NCI-H524 (cell line): Measurements from ENCODE around the gene RYR2.
"Not testable (repeated sequence)": the region's sequence is repeated elsewhere in the genome, so short reads cannot be mapped to it uniquely, and the experiment has no call there.

Experiments
- DNase-seq, 2 experiments: peaks; one replicate each; lab custom pipeline; 2025; lab: John Stamatoyannopoulos, UW

Gene RYR2

DNA sequence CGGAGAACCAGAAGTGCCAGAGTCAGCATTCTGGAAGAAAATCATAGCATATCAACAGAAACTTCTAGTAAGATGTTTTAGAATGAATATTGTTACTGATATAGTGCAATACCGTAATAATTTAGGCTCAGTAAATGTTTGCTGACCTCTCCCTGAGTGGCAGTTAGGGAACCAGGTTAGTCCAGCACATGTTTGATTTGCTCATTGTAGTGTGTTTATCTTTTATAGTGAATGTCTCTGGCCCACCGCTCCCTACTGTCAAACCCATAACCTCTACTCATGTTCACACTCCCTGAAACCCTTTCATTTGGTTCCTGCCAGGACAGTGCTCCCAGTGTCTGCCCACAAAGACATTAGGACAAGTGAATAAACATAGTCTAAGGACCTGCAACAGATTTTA is 746.1 kb downstream of the RYR2 start:
- DNase-seq: no peak

DNA sequence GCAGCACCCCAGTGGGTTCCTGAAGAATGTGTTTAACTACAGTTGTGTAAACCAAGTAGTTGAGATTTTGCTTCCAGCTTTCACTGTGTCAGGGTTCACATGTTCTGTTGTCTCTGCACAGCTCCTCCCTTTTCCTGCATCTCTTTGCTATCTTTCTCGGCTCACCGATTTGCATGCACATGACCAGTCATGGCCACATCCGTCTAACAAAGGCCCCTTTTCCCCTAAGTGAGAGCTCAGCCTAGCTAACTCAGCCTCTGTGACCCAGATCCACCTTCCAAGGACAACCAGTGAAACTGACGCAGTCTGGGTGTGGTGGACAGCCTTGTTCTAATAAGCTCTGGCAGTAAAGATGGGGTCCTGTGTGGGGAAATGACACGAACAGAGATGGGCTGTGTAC is 747.6 kb downstream of the RYR2 start:
- no peak for DNase-seq

DNA sequence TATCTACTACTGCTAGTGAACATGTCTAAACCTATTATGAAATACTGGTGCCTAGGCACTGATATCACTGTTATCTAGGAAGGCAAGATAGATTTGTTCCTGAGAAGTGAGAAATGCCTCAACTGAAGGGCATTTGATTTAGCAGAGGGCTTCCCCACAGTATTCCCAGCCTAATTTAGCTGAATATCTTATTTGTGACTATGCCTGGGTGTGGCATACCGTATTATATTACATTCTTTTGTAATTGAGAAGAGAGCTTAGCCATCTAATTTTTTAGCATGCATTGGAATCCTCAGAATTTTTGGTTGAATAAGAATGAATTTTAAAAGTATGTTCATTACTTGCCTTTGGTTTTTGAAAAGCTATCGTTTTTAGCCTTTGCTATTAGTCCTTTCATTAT is 749.6 kb downstream of the RYR2 start:
- DNase-seq: no peak

- no peak for DNase-seq
Observed at GRCh38 chr1:237792149-237792548, 750.2 kb downstream of the RYR2 start.

DNA sequence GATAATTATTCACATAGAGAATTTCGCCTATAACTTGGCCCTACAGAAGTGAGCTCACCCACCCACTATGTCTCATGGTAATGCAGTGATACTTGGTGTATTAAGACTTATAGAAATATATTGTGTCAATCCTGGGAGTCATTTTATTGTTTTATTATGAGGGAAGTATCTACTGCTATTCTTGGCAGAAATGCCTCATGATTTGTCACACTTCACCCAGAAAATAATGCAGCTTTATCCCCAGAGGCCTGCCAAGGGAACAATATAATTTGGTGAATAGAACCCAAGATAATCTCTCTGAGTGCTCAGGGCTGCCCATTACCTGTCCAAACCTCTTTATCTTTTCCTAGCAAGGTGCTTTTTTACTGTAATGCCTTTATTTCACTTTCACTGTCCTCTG is 750.7 kb downstream of the RYR2 start:
- no peak for DNase-seq

GRCh38 chr1:237794071-237794470 is 752.1 kb downstream of the RYR2 start:
- DNase-seq: no peak

- DNase-seq: no peak
Observed at GRCh38 chr1:237795558-237795957, 753.6 kb downstream of the RYR2 start.

DNA sequence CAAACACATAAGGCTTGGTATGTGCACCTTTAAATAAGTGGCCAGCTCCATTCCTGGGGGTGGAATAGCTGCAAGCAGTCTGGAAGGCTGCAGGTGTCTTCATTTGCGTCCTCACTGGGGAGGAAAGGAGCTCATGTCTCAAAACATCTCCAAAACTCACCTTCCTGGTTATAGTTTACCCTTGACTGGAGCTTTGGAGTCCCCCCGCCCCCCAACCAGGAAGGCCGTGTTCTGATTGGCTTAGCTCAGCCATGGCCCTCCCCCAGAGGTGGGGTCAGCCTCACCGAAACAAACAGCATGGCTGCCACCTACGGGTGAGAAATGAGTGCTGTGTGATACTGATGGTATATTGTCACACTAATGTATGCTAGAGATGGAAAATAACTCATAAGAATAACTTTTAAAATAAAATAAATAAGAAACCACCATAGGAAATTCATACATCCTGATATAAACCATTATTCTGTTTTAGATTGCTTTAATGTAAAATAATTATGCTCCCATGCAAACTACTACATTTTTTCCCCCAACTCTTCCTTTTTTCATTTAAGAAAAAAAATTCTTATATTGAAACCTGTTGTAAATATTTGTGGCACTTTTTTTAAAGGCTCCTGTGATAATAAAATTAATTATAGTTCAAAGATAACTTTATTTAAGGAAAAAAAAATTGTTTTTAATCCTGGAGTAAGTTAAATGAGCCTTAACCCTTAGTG is 757.9 kb downstream of the RYR2 start:
- peak; percentile 65 to 85 for DNase-seq

DNA sequence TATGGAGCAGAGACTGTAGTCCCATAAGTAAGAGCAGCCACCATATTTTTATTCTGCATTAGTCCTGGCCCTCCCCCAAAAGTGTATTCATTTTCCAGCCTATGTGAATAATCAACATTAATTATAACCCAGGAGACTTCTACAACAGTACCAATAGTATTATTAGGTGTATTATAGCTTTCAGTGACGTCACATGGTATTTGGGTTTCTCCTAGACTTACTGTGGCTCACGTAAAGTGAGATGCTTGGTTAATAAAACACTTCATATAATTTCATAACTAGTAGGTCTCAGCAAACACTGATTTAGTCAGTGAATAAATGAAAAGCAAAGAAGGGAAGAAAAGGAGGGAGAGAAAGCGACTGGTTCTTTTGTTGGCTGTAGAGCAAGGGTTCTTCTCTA is 762.5 kb downstream of the RYR2 start:
- no peak for DNase-seq

DNA sequence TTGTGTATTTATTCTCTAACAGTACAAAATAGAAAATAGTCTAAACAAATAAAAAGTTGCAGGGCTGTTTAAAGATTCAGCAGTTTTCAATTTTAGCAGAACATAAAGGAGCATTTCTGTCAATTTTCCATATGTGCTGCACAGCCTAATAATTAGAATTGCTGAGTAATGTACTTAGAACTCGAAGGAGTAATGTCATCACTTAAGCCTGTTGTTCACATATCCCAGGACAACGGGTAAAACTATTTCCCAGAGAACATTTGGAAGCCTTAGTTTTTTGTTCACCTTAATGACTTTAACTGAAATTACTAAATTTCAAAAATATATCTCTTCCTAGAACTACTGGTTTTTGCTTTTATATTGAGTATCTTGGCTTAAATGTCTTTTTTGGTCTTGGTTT is 767.1 kb downstream of the RYR2 start:
- DNase-seq: no peak

DNA sequence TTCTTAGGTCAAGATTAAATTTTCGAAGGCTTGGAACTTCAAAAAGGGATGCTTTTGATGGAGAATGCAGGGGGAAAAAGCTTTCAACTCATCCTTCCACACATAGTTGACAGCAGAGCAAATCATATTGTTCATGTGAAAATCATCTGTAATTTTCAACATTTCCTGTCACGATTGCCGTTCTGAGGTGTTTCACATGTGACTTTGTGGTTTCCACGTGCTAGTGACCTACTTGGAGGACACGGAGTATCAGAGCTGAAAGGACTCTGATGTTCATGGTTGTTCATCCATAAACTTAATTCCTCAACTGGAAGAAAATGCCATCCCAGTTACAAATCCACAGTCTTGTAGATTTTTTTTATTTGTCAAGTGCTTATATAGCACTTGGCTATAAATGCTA is 769.6 kb downstream of the RYR2 start:
- no peak for DNase-seq

DNA sequence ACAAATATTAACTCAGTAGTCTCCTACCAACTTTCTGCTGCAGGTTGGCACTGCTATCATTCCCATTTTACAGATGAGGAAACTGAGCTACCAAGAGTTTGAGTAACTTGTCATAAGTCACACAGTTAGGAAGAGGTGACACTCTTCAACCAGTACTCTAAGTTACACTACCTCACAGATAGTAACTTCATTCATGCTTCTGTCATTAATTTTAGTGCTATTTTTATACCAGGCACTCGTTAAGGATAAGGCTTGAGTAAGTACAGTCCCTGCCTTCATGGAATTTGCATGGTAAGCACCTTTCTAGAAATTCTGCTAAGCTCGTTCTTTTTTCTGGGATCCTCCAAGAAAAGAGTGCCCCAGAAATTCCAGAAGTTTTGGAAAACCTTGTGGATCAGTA is 770.1 kb downstream of the RYR2 start:
- DNase-seq: no peak

GRCh38 chr1:237814319-237814924 is 772.4 kb downstream of the RYR2 start:
- peak in 1 of 2 experiments; percentile 27 for DNase-seq

DNA sequence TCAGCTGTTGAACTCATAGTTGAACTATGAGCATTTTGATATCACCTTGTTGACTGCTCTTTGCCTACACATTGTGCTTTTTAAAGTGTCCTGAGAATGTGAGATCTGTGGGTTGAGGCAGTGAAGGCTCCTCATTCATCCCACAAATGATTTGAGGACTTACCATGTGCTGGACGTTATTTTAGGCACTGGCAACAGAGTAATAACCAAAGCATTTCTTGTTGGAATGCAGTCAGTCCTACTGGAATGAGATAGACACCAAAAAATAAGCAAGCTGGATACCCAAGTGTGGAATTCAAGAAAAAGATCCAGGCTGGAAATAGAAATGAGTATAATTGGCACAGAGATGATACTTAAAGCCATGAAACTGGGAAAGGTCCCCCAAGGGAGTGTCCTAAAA is 775.3 kb downstream of the RYR2 start:
- DNase-seq: no peak

DNA sequence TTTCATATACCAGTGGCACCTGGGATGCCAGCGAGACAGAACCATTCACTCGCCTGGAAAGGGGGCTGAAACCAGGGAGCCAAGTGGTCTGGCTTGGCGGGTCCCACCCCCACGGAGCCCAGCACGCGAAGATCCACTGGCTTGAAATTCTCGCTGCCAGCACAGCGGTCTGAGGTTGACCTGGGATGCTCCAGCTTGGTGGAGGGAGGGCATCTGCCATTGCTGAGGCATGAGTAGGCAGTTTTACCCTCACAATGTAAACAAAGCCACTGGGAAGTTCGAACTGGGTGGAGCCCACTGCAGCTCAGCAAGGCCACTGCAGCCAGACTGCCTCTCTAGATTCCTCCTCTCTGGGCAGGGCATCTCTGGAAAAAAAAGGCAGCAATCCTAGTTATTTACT is 778.6 kb downstream of the RYR2 start:
- not testable (repeated sequence) for DNase-seq

DNA sequence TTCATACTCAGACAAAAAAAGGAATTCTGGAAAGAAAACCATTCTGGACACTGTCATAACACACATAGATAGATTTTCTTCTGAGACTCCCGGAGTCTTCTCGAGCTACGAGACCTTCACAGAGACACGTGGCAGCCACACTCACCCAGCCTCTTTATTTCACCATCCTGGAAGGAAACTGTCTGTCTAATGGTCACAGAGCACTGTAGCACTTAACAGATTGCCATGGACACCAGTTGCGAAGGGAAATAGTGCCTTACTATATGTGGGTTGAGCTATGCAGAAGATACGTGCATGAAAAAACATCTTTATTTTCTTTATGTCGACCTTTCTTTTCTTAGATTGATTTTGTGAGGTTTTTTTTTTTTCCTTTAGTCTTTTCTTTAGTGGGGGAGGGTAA is 790.9 kb downstream of the RYR2 start:
- DNase-seq: no peak

DNA sequence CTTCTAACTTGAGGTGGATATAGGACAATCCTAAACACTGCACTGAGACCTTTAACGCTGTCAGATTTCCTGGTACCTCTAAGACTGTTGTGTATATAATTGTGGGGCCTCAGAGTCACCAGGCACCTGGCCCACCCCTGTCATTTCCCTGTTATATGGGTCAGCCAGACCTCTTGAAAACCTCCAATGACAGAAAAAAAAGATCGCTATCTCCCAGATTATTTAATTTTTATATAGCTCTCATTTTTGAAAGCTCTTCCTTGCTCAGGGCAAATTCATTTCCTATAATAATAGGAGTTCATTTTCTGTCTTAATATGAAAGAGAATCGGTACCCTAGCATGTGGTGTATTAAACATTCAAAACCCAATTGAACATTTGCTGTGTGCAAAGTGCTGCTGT is 792.1 kb downstream of the RYR2 start:
- no peak for DNase-seq

DNA sequence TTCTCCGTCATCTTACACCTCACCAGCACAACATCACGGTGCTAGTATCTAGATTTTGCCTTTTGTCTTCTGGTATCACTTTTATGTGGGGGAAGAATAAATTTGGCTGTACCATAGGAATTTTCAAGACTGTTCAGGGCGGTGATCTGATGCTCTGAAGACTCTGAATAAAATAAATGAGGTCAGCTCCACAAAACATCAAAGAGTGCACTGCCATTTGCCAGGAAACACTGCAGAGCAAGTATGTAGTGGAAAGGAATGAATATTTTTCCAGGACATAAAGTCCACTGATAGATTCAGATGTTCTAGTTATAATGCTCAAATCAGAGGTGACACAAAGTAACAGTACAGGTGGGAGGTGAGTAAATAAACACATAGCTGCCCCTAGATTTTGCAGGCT is 792.5 kb downstream of the RYR2 start:
- DNase-seq: no peak

GRCh38 chr1:237838320-237838719 is 796.3 kb downstream of the RYR2 start:
- no peak for DNase-seq

GRCh38 chr1:237838904-237839534 is 797.0 kb downstream of the RYR2 start:
- no peak for DNase-seq

DNA sequence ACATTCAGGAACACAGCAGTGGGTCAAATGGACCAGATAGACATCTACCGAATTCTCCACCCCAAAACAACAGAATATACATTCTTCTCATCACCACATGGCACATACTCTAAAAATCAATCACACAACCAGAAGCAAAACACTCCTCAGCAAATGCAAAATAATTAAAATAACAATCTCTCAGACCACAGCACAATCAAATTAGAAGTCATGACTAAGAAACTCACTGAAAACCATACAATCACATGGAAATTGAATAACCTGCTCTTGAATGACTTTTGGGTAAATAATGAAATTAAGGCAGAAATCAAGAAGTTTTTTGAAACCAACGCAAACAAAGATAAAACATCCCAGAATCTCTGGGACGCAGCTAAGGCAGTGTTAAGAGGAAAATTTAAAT is 799.5 kb downstream of the RYR2 start:
- DNase-seq: no peak

- DNase-seq: not testable (repeated sequence)
Observed at GRCh38 chr1:237843516-237843915, 801.5 kb downstream of the RYR2 start.

GRCh38 chr1:237851210-237851845 is 809.3 kb downstream of the RYR2 start:
- peak; percentile 9 to 49 for DNase-seq
